NCI-H187 treated with DMSO at 0.1 percent for 48 hours (cell line): ENCODE measurements around the gene PRDX4.
"Not testable (repeated sequence)": the region's sequence is repeated elsewhere in the genome, so short reads cannot be mapped to it uniquely, and the experiment has no call there.

ENCODE experiments used
- DNase-seq: peaks from one replicate; lab custom pipeline; 2025; lab: John Stamatoyannopoulos, UW

Gene PRDX4

DNA sequence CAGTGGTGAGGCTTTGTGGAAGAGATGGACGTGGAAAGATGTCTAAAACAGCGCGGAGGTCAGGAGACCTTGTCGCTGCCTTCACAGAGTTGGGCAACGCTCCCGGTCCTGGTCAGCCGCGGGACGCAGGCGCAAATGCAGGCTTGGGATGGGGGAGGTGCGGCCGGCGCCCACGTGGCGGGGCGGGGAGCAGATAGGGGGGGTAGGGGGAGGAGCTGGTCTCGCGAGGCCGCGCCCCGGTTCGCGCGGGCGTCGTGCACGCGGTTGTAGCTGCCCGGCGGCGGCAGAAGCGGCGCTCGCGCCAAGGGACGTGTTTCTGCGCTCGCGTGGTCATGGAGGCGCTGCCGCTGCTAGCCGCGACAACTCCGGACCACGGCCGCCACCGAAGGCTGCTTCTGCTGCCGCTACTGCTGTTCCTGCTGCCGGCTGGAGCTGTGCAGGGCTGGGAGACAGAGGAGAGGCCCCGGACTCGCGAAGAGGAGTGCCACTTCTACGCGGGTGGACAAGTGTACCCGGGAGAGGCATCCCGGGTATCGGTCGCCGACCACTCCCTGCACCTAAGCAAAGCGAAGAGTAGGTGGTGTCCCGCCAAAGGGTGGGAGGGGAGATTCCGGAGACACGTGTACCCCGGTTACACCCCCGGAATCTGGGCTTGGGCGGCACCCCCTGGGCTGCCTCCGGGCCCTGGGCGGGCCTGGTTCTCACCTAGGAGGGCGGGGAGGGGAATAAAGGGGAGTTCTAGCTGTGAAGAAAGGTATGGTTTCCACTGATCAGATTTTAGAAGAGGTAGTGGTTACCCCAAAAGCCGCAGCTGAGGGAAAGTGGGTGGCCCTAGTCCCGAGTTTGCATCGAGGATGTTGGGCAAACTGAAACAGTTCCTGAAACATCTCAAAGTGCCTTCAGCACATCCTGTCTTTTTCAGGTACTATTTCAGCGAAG lies at the start of gene PRDX4:
Gene PRDX4 (plus strand): TSS at position 255 of the 939 bp plus-strand sequence. CDS start 78 bp downstream, at position 333.
- no peak for DNase-seq

DNA sequence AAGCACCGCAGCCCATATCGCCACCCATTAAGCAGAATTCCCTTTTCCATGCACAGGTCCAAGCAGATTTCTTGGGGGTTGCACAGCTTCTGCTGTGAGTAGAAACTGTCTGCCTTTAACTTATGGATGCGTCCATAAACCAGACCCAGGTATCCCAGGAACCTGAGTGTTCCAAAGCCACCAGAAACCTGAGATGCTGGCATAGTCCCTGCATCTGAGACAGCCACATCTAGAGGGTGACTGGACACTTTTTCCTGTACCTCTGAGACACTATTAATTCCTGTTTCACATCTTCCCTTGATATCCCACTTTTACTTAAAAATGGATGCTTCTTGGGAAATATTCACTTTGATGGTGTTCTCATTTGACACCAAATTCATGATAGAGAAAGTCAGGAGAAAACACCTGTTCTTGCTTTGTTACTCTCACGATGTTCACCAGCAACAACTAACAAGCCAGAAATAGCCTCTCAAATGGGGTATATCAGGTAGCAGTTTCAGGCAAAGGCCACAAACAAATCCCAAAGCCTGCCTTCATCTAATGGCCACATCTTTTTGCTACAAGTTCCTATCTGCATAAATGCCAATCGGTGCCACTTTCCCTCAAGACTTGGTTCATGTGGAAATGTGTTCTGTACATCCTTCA lies 45.5 kb upstream of the PRDX4 start:
- no peak for DNase-seq

DNA sequence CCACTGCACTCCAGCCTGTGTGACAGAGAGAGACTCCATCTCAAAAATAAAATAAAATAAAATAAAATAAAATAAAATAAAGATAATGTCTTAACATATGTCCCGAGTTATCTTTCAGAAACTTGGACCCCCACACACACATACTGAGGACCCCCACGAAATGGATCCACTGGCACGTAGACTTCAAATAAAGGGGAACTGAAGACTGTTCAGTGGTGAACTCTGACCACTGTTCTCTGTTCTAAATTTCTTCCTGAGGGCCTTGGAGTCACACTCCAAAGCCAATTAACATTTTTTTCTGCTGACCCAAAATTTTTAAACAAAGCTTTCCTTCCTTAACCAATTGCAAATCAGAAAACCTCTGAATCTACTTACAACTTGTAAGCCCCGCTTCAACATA lies 43.5 kb upstream of the PRDX4 start:
- no peak for DNase-seq

DNA sequence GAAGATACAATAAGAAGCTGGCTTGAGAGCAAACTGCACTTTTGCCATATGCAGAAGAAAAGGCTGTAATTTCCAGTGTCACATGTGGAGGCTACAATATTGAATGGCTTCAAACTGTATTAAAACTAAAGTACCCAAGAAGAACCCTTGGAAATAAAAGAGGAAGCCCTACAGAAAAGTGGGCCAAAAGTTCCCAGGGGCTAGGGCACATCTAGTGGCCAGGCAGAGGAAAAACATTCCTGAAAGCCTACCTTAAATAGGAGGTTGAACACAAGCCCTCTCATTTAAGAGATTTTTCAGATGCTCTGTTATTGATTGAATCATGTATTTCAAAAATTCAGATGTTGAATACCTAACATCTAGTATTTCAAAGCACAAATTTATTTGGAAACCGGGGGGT lies 40.6 kb upstream of the PRDX4 start:
- no peak for DNase-seq

DNA sequence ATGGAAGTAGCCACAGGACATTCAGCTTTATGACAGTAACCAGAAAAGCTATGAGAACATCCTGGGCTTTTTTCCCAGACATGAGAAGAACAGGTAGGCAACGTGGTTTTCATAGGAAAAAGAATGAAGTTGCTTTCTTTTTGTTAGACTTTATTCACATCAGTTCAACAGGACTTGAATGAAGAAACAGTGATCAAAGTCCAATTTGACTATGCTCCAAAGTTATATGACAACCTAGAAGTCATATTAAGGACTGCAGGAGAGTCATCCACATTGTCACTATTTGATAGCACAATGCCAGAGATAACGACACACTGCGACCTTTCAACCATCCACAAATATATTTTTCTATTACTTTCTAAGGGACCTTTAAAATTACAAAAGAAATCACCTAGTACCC lies 39.2 kb upstream of the PRDX4 start:
- no peak for DNase-seq

DNA sequence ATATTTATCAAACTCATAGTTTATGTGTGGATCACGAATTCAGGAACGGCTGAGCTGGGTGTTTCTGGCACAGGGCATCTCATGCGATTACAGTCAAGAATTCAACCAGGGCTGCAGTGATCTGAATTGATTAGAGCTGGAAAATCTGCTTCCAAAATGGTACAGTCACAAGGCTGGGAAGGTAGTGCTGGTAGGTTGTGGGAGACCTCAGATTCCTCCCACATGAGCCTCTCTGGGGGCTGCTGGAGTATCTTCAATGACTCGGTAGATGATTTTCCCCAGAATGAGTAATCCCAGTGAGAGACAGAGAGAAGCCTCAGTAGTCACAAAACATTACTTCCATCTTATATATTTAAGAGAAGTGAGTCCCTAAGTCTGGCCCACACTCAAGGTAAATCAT lies 36.2 kb upstream of the PRDX4 start:
- DNase-seq, result no peak

DNA sequence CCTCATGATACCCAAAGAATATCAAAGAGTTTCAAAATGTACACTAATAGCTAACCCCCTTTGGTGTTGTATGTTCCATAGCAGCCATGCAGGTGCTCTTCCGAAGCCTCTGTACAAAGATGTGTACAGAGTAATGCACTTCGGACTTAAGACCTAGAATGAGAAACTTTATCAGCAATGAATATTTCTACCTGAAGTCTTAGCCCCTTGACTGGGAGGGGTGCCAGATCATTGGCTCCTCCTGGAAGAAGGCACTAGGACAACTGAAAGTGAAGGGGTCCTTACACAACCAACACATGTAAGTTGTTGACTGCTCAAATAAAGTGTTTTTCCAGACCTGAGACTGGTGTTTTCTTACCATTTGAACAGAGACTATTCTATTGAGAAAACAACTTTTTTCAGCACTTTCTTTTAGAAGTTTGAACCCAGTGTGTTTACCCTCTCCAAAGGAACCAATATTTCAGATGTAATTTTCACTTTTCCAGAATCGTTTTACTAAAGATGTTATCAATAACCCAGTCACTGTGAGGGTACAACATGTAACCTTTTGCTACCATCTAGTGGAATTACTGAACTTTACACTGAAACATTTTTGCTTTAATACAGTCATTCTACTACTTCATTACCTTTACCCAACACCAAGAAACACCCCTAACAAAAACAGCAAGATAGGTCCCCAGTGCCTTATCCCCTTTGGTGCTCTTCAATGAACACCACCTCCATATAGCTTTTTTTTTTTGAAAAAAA lies 33.3 kb upstream of the PRDX4 start:
- no peak for DNase-seq

DNA sequence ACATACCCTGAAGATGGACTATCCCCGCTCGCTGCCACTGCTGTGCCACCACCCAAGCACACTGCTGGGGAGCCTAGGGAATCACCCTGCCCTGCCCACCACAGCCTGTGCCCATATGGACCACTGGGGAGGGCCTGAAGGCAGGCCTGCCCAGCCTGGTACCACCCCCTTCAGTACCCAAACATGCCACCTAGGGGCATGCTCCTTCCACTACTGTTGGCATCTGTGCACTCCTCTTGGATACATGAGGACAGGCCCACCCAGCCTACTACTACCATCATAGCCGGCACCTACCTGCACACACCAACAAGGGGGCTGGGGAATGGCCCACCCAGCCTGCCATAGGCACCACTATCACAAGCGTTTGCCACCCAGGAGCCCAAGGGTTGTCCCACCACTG lies 30.1 kb upstream of the PRDX4 start:
- DNase-seq, result no peak

DNA sequence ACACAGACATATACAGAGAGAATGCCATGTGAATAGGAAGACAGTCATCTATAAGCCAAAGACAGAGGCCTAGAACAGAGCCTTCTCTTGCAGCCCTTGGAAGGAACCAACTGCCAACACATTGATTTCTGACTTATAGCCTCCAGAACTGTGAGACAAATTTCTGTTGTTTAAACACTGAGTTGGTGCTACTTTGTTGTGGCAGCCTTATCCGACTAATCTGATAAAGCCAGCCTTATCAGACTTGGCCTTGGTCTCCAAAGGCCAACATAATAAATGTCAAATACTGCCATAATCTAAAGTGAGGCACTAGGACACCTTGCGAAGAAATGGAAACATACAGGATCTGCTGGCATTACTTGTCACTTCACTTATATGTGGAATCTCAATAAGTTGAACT lies 24.3 kb upstream of the PRDX4 start:
- DNase-seq, result no peak

DNA sequence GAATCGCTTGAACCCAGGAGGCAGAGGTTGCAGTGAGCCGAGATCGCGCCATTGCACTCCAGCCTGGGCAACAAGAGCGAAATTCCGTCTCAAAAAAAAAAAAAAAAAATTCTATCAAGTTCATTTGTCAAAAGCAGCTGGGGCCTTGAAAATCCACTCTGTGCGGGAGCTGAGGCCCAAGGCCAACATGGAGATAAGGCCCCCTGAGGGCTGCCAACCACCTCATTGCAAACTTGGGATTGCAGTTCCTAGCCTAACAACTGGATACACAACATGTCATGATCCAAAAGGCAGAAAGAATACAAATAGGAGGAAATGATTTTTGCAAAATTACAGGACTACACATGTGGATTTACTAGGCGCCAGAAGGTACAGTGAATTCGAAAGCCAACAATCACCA lies 22.5 kb upstream of the PRDX4 start:
- no peak for DNase-seq

DNA sequence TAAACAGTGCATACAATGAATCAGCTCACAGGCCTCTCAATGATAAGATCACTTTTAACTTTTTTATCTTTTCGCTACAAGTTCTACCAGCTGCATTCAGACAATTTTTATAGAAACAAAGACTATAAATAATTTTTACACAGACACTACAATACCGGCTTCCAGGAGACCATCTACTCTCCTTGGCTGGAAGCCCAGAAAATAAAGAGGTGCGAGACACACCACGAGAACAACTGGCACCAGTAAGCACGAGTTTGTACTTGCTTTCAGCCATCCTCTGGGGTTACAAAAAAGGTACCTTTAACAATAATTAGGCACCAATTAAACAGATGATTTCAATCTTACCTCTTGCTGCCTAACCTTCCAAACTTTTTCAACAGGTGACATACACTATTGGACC lies 11.2 kb upstream of the PRDX4 start:
- DNase-seq, result no peak

DNA sequence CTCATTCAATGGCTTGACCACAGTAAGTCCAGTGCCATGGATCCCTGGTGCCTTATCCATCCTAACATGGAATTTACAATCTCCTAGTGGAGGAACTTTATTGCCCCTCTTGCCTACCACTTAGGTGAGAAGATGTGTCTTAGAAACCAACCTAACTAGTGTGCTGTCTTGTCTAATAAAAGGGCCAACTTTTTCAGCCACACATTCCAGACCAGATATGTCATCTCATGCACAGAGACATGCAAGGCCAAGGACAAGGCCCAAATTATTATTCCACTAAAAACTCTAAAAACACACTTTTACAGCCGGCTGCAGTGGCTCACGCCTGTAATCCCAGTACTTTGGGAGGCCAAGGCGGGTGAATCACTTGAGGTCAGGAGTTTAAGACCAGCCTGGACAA lies 10.6 kb upstream of the PRDX4 start:
- no peak for DNase-seq

DNA sequence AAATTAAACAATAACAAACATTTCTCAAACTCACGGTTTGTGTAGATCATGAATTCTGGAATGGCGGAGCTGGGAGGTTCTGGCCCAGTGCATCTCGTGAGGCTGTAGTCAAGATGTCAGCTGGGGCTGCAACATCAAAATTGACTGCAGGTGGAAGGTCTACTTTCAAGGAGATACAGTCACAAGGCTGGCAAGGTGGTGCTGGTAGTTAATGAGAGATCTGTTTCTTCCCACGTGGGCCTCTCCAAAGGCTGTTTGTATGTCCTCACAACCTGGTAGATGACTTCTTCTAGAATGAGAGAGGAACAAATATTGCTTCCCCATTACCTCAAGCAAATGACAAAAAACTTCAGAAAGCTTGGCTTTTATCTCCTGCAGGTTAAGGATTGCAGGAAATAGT lies 8.0 kb upstream of the PRDX4 start:
- DNase-seq, result no peak

DNA sequence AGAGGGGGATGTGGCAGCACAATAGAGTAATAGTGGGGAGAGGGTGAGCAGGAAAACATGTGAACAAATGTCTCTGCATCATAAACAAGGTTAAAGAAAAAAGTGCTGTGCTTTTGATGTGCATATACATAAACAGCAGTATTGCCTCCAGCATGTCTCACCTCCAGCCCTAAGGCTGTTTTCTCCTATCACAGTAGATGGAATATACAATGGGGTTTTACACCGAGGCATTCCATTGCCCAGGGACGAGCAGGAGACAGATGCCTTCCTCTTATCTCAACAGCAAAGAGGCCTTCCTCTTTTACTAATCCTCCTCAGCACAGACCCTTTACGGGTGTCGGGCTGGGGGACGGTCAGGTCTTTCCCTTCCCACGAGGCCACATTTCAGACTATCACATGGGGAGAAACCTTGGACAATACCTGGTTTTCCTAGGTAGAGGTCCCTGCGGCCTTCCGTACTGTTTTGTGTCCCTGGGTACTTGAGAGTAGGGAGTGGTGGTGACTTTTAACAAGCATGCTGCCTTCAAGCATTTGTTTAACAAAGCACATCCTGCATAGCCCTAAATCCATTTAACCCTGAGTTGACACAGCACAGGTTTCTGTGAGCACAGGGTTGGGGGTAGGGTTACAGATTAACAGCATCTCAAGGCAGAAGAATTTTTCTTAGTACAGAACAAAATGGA lies 7.1 kb upstream of the PRDX4 start:
- not testable (repeated sequence) for DNase-seq

DNA sequence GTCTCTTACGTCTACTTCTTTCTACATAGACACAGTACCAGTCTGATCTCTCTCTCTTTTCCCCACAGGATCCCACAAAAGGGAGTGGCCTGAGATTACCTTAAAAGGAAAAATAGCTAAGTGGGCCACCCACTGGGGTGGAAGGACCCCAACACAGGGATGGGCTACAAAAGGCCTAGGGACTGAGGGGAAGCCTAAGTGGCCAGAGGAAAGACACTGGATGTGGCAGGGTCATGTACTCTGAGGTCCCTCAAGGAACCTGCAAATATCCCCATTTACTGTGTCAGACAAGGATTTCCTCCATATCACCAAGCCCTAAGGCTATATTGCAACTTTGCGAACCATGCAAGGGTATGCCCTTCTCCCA lies 6.5 kb upstream of the PRDX4 start:
- no peak for DNase-seq

DNA sequence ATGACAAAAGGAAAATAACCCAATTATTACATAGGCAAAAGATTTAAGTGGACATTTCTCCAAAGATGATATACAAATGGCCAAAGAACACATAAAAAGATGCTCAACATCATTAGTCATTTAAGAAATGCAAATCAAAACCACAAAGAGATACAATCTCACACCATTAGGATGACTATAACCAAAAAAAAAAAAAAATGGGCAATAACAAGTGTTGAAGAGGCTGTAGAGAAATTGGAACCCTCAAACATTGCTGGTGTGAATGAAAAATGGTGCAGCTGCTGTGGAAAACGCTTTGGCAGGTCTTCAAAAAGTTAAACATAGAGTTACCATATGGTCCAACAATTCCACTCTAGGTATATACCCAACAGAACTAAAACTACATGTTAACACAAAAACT lies 5.6 kb upstream of the PRDX4 start:
- DNase-seq, result no peak

DNA sequence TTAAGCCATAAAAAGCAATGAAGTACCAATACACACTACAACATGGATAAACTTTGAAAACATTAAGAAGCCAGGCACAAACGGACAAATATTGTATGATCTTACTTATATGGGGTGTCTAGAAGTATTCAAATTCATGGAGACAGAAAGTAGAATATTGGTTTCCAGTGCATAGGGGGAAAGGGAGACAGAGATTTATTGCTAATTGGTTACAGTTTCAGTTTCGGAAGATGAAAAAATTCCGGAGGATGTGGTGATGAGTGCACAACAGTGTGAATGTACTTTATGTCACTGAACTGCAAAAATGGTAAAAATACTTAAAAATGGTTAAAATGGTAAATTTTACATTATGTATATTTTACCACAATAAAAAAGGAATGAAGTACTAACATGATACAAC lies 5.1 kb upstream of the PRDX4 start:
- DNase-seq, result no peak

DNA sequence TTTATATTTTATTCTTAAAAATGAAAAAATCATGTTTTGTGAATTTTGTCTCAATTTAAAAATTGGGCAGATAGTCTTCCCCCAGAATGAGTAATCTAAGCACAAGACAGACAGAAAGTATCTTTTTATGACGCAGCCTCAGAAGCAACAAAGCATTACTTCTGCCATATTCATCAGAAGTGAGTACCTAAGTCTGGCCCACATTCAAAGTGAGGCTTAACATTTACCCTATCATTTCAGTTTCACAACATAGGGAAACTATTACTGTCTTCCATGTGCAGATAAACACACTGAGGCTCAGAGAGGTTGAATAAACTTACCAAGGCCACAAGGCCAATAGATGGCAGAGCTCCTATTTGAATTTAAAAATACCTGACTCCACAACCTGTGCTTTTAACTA lies 4.4 kb upstream of the PRDX4 start:
- no peak for DNase-seq

DNA sequence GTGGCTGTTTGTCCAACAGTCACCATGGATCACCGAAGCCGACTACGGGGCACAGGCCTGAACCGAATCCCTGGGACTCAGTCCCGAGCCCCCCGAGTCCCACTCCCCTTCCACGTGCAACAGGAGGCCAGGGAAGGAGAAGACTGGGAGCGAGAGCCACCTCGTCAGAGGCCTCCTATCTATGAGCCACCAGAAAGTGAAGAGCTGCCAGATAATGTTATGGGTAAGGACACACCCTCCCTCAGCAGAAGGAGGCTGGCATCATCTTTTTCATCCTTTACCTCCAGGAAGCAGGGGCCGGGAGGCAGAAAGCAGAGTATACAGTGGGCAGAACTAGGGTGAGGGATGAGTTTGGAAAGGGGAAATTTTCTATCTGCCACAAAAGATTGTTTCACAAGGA lies 2.8 kb upstream of the PRDX4 start:
- DNase-seq, result no peak

DNA sequence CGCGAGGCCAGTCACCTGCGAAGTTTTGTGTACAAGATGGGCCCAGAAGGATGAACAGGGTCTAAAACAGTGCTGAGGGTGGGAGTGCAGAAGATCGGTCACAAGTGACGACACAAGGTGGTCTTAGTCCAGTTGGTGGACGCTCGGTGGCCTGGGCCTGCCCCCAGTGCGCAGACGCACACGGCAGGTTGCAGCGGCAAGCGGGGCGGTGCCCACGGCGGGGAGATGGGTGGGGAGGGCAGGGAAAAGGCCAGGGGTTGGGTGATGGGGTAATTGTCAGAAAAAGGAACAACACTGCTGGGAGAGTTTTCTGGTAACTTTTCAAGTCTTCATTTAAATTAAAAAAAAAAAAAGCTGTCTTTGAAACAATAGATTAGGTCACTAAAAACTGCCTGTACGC lies 1.0 kb upstream of the PRDX4 start:
- DNase-seq, result no peak

DNA sequence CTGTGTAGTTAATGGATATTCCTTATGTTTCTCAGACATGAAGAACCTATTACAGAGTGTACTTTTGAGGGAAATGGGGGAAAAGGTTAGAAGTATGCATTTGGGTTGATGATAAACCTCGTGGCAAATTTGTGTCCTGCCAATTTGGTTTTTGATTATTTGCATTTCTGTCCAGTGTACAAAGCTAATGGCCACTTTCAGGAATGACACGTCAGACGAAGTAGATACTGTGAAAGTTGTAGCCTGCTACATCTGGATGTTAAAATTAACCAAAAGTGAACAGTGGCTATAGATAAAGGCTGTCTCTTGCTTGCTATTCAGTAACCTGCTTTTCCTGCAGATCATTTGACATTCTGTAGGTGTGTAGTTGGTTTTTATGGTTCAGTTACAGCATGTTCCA lies 1.0 kb downstream of the PRDX4 start:
- no peak for DNase-seq

DNA sequence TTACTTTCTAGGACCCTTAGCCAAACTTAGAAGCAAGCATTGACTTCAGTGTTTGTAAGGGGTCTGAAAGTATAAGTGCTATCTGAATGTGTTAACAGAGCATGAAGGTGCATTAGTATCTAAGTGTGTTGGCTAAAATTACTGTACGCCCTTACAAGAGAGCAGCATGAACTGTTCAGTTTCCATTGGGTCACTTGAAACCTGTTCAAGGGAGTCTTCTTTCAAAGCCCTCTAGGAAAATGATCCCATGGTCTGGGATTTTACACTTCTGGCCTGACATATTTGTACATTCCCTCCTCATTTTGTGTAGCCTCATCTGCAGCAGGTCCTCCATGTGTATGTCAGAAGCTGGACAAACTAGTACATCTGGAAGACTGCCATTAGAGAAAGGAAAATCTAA lies 3.2 kb downstream of the PRDX4 start:
- no peak for DNase-seq
